ENCODE data around the gene CNGB1. TPM values are rescaled to one million over a fixed set of nuclear protein-coding genes. Genes with fewer than 3 reads are reported as not detected.

CNGB1 gene
- total and polyA plus RNA-seq, 2 donors (not counting 1 experiment from before 2014, with no cell fraction given), result not detected

GRCh38 chr16:57892447-57893096 is 78.4 kb downstream of the CNGB1 start:
- H3K36me3 ChIP-seq (ENCODE audit: control insufficient read depth, insufficient read depth, low read length), result no peaks in the 10 kb centered on the region

GRCh38 chr16:57892041-57892440 is 78.9 kb downstream of the CNGB1 start:
- DNase-seq (ENCODE audit: low read depth in 2 of 2), result peak; percentile 46 to 100
- H3K4me2 ChIP-seq (ENCODE audit: extremely low read depth, insufficient read depth, low read length), result no peak overlapping the region
- no peak overlapping the region for H3K27ac ChIP-seq (ENCODE audit: insufficient read depth, low read length)
- H3K4me1 ChIP-seq (ENCODE audit: control insufficient read depth, extremely low read depth, insufficient read depth, low read length), result no peaks in the 10 kb centered on the region
- H3K9ac ChIP-seq (ENCODE audit: insufficient read depth, low read length), result no peak overlapping the region
- TF ChIP-seq CTCF (conservative IDR thresholded peaks at IDR 0.05 in 1 of 2, IDR thresholded peaks at IDR 0.05 in 1 of 2; ENCODE audit: low read depth in 1 of 2, low read length in 2 of 2) (no peak), EZH2 (IDR thresholded peaks at IDR 0.05; ENCODE audit: low read length, missing control alignments) (no peak)
- H3K4me3 ChIP-seq (replicated peaks in 1 of 4; ENCODE audit: control extremely low read depth in 1 of 4, insufficient read depth in 1 of 4, low read depth in 3 of 4, low read length in 4 of 4), result no peak overlapping the region
- H3K9me3 ChIP-seq (ENCODE audit: control insufficient read depth, insufficient read depth, low read depth, low read length), result no peaks in the 10 kb centered on the region
- H3K79me2 ChIP-seq (ENCODE audit: control insufficient read depth, insufficient read depth, low read length), result no peaks in the 10 kb centered on the region
- H4K20me1 ChIP-seq (ENCODE audit: control insufficient read depth, extremely low read depth, insufficient read depth, low read length), result no peaks in the 10 kb centered on the region
- H2AFZ ChIP-seq (ENCODE audit: low read length), result no peak overlapping the region
- peaks cover 11% of the 10 kb centered on the region for H3K27me3 ChIP-seq (ENCODE audit: control insufficient read depth, insufficient read depth, low read length)
- H3K36me3 ChIP-seq (ENCODE audit: control insufficient read depth, insufficient read depth, low read length), result no peaks in the 10 kb centered on the region

More at GRCh38 chr16:57892447-57893096, 78.4 kb downstream of the CNGB1 start:
- Histone ChIP-seq H3K9me3 (ENCODE audit: control insufficient read depth, insufficient read depth, low read depth, low read length) (no peaks in the 10 kb centered on the region), H3K9ac (ENCODE audit: insufficient read depth, low read length) (no peak overlapping the region), H3K4me2 (ENCODE audit: extremely low read depth, insufficient read depth, low read length) (no peak overlapping the region), H3K27ac (ENCODE audit: insufficient read depth, low read length) (no peak overlapping the region), H3K27me3 (ENCODE audit: control insufficient read depth, insufficient read depth, low read length) (peaks cover 6% of the 10 kb centered on the region), H4K20me1 (ENCODE audit: control insufficient read depth, extremely low read depth, insufficient read depth, low read length) (no peaks in the 10 kb centered on the region), H3K4me1 (ENCODE audit: control insufficient read depth, extremely low read depth, insufficient read depth, low read length) (no peaks in the 10 kb centered on the region), H3K79me2 (ENCODE audit: control insufficient read depth, insufficient read depth, low read length) (no peaks in the 10 kb centered on the region), H2AFZ (ENCODE audit: low read length) (no peak overlapping the region), H3K4me3 (replicated peaks in 1 of 4; ENCODE audit: control extremely low read depth in 1 of 4, insufficient read depth in 1 of 4, low read depth in 3 of 4, low read length in 4 of 4) (no peak overlapping the region)
- TF ChIP-seq CTCF (conservative IDR thresholded peaks at IDR 0.05 in 1 of 2, IDR thresholded peaks at IDR 0.05 in 1 of 2; ENCODE audit: low read depth in 1 of 2, low read length in 2 of 2) (no peak), EZH2 (IDR thresholded peaks at IDR 0.05; ENCODE audit: low read length, missing control alignments) (no peak)
- peak in 1 of 2 donors; percentile 53 for DNase-seq (ENCODE audit: low read depth in 2 of 2)

GRCh38 chr16:57890752-57891111 is 80.2 kb downstream of the CNGB1 start:
- Histone ChIP-seq H3K4me3 (replicated peaks in 1 of 4; ENCODE audit: control extremely low read depth in 1 of 4, insufficient read depth in 1 of 4, low read depth in 3 of 4, low read length in 4 of 4) (no peak overlapping the region), H3K36me3 (ENCODE audit: control insufficient read depth, insufficient read depth, low read length) (no peaks in the 10 kb centered on the region), H3K27ac (ENCODE audit: insufficient read depth, low read length) (no peak overlapping the region), H3K79me2 (ENCODE audit: control insufficient read depth, insufficient read depth, low read length) (no peaks in the 10 kb centered on the region), H3K9me3 (ENCODE audit: control insufficient read depth, insufficient read depth, low read depth, low read length) (no peaks in the 10 kb centered on the region), H3K27me3 (ENCODE audit: control insufficient read depth, insufficient read depth, low read length) (peaks cover 14% of the 10 kb centered on the region), H2AFZ (ENCODE audit: low read length) (no peak overlapping the region), H3K4me1 (ENCODE audit: control insufficient read depth, extremely low read depth, insufficient read depth, low read length) (no peaks in the 10 kb centered on the region), H3K9ac (ENCODE audit: insufficient read depth, low read length) (no peak overlapping the region), H3K4me2 (ENCODE audit: extremely low read depth, insufficient read depth, low read length) (no peak overlapping the region), H4K20me1 (ENCODE audit: control insufficient read depth, extremely low read depth, insufficient read depth, low read length) (no peaks in the 10 kb centered on the region)
- TF ChIP-seq EZH2 (IDR thresholded peaks at IDR 0.05; ENCODE audit: low read length, missing control alignments) (no peak), CTCF (conservative IDR thresholded peaks at IDR 0.05 in 1 of 2, IDR thresholded peaks at IDR 0.05 in 1 of 2; ENCODE audit: low read depth in 1 of 2, low read length in 2 of 2) (no peak)
- DNase-seq (ENCODE audit: low read depth in 2 of 2), result peak in 1 of 2 donors; percentile 23

Measured in fibroblast of lung (primary cell).